Spleen (tissue), 11 donors: ENCODE measurements around the gene CTNNB1. TPM values are rescaled to one million over a fixed set of nuclear protein-coding genes. Genes with fewer than 3 reads are reported as not detected.

ENCODE experiments used
- DNase-seq: peaks from one replicate; pipeline ENCODE4 v3.0.0-alpha.2; 2020
- H3K27ac ChIP-seq, 8 donors: fragments of 200-600 bp; sonication (generic) in 7 of 8; 1 replicate in 4 of 8; 2 replicates in 4 of 8; pipeline versions ENCODE4 v1.5.0 to v1.8.0; 2016 to 2021; ENCODE audit warnings: inconsistent platforms in 4 of 8, mild to moderate bottlenecking in 4 of 8, moderate library complexity in 1 of 8
- H3K27me3 ChIP-seq, 7 donors: fragments of 200-600 bp; sonication (generic) in 6 of 7; replicated peaks in 1 of 7; 1 replicate in 4 of 7; 2 replicates in 3 of 7; pipeline versions ENCODE4 v1.5.0 to v1.8.0; 2016 to 2021; ENCODE audit warnings: inconsistent platforms in 3 of 7, mild to moderate bottlenecking in 1 of 7
- H3K36me3 ChIP-seq, 6 donors: fragments of 200-600 bp; sonication (generic) in 5 of 6; 1 replicate in 4 of 6; 2 replicates in 2 of 6; pipeline versions ENCODE4 v1.5.0 to v1.8.0; 2016 to 2021; ENCODE audit warnings: inconsistent platforms in 2 of 6
- H3K4me1 ChIP-seq, 6 donors: fragments of 200-600 bp; sonication (generic) in 5 of 6; 1 replicate in 3 of 6; 2 replicates in 3 of 6; pipeline versions ENCODE4 v1.5.0 to v1.8.0; 2016 to 2021; ENCODE audit warnings: inconsistent platforms in 3 of 6
- H3K4me3 ChIP-seq, 8 donors: fragments of 200-600 bp; sonication (generic) in 7 of 8; 1 replicate in 4 of 8; 2 replicates in 4 of 8; pipeline versions ENCODE4 v1.5.0 to v1.8.0; 2016 to 2021; ENCODE audit warnings: inconsistent platforms in 4 of 8, mild to moderate bottlenecking in 4 of 8, moderate library complexity in 2 of 8
- H3K9me3 ChIP-seq, 8 donors: fragments of 200-600 bp; sonication (generic) in 7 of 8; 1 replicate in 4 of 8; 2 replicates in 4 of 8; pipeline versions ENCODE4 v1.5.0 to v1.8.0; 2016 to 2021; ENCODE audit warnings: inconsistent platforms in 4 of 8
- POLR2A ChIP-seq, 3 donors: fragments of 450-650 bp; IDR thresholded peaks; one replicate each; pipeline ENCODE4 v1.5.1; 2017; ENCODE audit warnings: antibody characterized with exemption in 3 of 3, mild to moderate bottlenecking in 1 of 3
- POLR2AphosphoS5 ChIP-seq, 3 donors: sonication (generic); formaldehyde crosslinking; IDR thresholded peaks; one replicate each; pipeline ENCODE4 v1.5.1; 2017; ENCODE audit warnings: antibody characterized with exemption in 3 of 3
- WGBS, 5 donors: extraction: QIAGEN DNeasy Blood & Tissue Kit in 3 of 5; methylation state at CpG; one replicate each; pipeline versions ENCODE4 v1.1.5 to v1.1.7; 2013 to 2018; 5-methylcytosine and 5-hydroxymethylcytosine counted together
- intact Hi-C: fragments of 100-400 bp; cut with DNase I; formaldehyde crosslinking; loops from one replicate; pipeline ENCODE4 v1.15.0; 2023; ENCODE audit warnings: low total_unique reads
- polyA plus RNA-seq, 3 donors: library from polyadenylated mRNA; stranded (reverse); fragments of 200-250 nt; gene quantifications; one replicate each; pipeline ENCODE4 v1.2.1, GENCODE V29; 2013
- total RNA-seq, 7 donors: library from RNA; depleted of rRNA in 3 of 7; stranded (reverse); fragments of >200 nt in 3 of 7; fragmentation: NEBNext Ultra II Directional in 4 of 7; extraction: Animal tissue kit (Norgen Biotek cat#: 25700) in 4 of 7; gene quantifications; one replicate each; pipeline versions ENCODE4 v1.1.0 to v1.2.1, GENCODE V29; 2016 to 2021
- TF ChIP-seq, protein P1 (sequence below), 11 experiments: fragments of 200-600 bp in 7 of 11; fragments of 450-650 bp in 4 of 11; sonication (generic) in 4 of 11; IDR thresholded peaks in 8 of 11; conservative IDR thresholded peaks in 3 of 11; 1 replicate in 7 of 11; 2 replicates in 4 of 11; pipeline versions ENCODE4 v1.4.0 to v1.8.0; 2016 to 2021; ENCODE audit warnings: antibody characterized with exemption in 11 of 11, inconsistent platforms in 4 of 11, mild to moderate bottlenecking in 1 of 11
- donor health status: healthy with polysubstance abuse.
- donor health status: DM: no; HTN: no; CAD: no; lungs with moderate emphysema.
- donor health status: DM: no; HTN: no; CAD: no.
- donor health status: Bipolar disorder and iron deficiency.
- donor health status: healthy.
- donor health status: DM: no; HTN: no; CAD: no.
- donor health status: DM: yes; HTN: yes; CAD: no.

Gene CTNNB1
- total and polyA plus RNA-seq, 10 donors = 48.6 to 347 (median 257) TPM

DNA sequence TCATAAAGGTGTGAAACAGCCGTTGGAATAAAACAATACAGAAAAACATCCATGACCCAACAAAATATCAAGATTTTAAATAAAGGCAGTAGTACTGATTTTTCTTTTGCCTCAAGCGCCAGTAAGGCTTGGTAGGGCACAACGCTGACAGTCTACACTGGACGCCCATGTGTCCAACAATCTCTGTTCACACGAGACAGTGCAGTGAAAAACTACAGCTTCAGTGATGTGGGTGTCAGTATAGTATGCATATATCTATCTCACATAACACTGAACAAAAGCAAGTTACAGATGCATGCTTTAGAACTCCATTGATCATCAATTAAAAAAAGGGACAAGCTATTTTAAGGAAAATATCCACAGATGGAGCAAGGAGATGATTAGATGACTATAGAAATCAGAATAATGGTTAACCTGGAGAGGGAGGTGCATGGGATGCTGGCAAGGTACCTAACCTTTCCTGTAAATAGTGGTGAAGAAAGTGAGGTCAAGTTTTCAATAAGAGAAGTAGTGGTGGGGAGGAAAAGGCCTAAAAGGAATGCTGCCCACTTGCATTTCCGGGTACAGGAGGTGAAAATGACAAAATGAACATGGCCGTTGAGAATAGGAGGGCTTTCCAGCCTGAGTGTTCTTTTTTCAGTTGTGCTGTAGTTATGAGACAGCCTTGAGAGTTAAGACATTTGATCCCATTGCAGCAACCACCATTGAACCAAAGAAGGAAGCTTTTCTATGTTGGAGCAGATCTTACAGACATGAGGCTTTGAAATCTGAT, 42.7 kb downstream of the CTNNB1 start:
- no peaks in the 10 kb centered on the region for H3K4me1 ChIP-seq
- DNase-seq = no peak
- peaks cover 0 to 83% (median 48%) of the 10 kb centered on the region in 6 donors for H3K36me3 ChIP-seq
- 88 to 94% (median 91%) methylated on average over 7 of the region's 7 CpGs for WGBS, 5 donors
- intact Hi-C loops = no loop called here
- no peak overlapping the region for H3K27ac ChIP-seq
- H3K9me3 ChIP-seq = no peaks in the 10 kb centered on the region
- no peaks in the 10 kb centered on the region for H3K27me3 ChIP-seq
- H3K4me3 ChIP-seq = no peak overlapping the region
- TF ChIP-seq, protein P1, sequence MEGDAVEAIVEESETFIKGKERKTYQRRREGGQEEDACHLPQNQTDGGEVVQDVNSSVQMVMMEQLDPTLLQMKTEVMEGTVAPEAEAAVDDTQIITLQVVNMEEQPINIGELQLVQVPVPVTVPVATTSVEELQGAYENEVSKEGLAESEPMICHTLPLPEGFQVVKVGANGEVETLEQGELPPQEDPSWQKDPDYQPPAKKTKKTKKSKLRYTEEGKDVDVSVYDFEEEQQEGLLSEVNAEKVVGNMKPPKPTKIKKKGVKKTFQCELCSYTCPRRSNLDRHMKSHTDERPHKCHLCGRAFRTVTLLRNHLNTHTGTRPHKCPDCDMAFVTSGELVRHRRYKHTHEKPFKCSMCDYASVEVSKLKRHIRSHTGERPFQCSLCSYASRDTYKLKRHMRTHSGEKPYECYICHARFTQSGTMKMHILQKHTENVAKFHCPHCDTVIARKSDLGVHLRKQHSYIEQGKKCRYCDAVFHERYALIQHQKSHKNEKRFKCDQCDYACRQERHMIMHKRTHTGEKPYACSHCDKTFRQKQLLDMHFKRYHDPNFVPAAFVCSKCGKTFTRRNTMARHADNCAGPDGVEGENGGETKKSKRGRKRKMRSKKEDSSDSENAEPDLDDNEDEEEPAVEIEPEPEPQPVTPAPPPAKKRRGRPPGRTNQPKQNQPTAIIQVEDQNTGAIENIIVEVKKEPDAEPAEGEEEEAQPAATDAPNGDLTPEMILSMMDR (IDR thresholded peaks at IDR 0.05 in 8 of 11, conservative IDR thresholded peaks at IDR 0.05 in 3 of 11) = no peak
- peak in 1 of 3 donors; percentile 47 for TF ChIP-seq POLR2AphosphoS5 (IDR thresholded peaks at IDR 0.05)

- no peak for DNase-seq
- Histone ChIP-seq H3K4me1 (peaks cover 0 to 3% (median 0%) of the 10 kb centered on the region in 6 donors), H3K9me3 (no peaks in the 10 kb centered on the region), H3K27ac (no peak overlapping the region), H3K27me3 (no peaks in the 10 kb centered on the region), H3K4me3 (no peak overlapping the region), H3K36me3 (peaks cover 0 to 71% (median 36%) of the 10 kb centered on the region in 6 donors)
- WGBS, 5 donors = 70 to 95% (median 75%) methylated on average over 2 of the region's 2 CpGs
- TF ChIP-seq POLR2AphosphoS5 (IDR thresholded peaks at IDR 0.05) (peak in 1 of 3 donors; percentile 13), POLR2A (IDR thresholded peaks at IDR 0.05) (no peak)
- TF ChIP-seq, protein P1 (IDR thresholded peaks at IDR 0.05 in 8 of 11, conservative IDR thresholded peaks at IDR 0.05 in 3 of 11) = no peak
- intact Hi-C loops = no loop called here
Observed at GRCh38 chr3:41243183-41243582, 43.9 kb downstream of the CTNNB1 start.

GRCh38 chr3:41244620-41245336, 45.5 kb downstream of the CTNNB1 start:
- 72 to 86% (median 77%) methylated on average over 5 to 6 of the region's 6 CpGs for WGBS, 5 donors
- no peak overlapping the region for H3K4me3 ChIP-seq
- peaks cover 0 to 55% (median 21%) of the 10 kb centered on the region in 6 donors for H3K36me3 ChIP-seq
- H3K4me1 ChIP-seq = peaks cover 0 to 10% (median 0%) of the 10 kb centered on the region in 6 donors
- TF ChIP-seq POLR2AphosphoS5 (IDR thresholded peaks at IDR 0.05) (no peak), POLR2A (IDR thresholded peaks at IDR 0.05) (no peak)
- TF ChIP-seq, protein P1 (IDR thresholded peaks at IDR 0.05 in 8 of 11, conservative IDR thresholded peaks at IDR 0.05 in 3 of 11) = no peak
- H3K27ac ChIP-seq = no peak overlapping the region
- no peak for DNase-seq
- H3K27me3 ChIP-seq = no peaks in the 10 kb centered on the region
- intact Hi-C loops = no loop called here
- H3K9me3 ChIP-seq = no peaks in the 10 kb centered on the region
